ENCODE data around the gene CYFIP2. TPM values are rescaled to one million over a fixed set of nuclear protein-coding genes. Genes with fewer than 3 reads are reported as not detected.

Gene CYFIP2
- total RNA-seq (2022; extraction: Qiagen RNA extraction), result 14.4 to 23.0 TPM (median 20.6 TPM) in 5 replicates

DNA sequence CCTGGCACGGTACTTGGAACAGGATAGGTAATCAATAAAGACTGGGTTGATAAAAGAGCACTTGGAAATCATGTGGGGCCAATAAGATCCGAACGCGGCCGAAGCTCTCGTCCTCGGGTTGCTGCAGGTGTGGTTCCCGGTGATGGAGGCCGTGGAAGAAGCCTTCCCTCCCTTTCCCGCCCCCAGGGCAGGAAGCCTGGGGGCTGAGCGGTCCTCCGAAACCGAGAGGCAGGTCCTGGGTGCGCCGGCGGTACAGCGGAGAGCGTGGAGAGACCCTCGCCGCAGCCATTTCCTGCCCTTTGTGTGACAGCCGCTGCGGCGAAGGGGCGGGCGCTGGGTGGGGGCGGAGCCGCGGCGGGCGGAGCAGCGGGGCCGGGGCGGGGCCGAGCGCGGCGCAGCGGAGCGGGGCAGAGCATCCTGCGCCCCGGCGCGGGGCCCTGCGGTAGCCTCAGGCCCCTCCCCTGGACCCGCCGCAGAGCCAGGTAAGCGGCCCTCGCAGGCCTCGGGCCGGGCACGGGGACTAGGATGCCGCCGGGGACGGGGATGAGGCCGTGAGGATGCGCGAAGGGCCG lies at the start of gene CYFIP2:
CYFIP2 (plus strand) TSS at position 410 of the 572 bp plus-strand sequence. CDS start 19,239 bp downstream, outside the sequence.

Other genes with a start within 250 kb of the CYFIP2 start
- 28.4 to 34.3 TPM (median 32.1 TPM) in 5 replicates for gene HAVCR1, start 207.0 kb upstream of the CYFIP2 start, total RNA-seq (2022; extraction: Qiagen RNA extraction)
- gene HAVCR2, start 157.1 kb upstream of the CYFIP2 start, total RNA-seq (2022; extraction: Qiagen RNA extraction), result 0.28 to 0.34 TPM (median 0.30 TPM) in 5 replicates
- gene MED7, start 123.3 kb upstream of the CYFIP2 start, total RNA-seq (2022; extraction: Qiagen RNA extraction), result 13.5 to 21.0 TPM (median 15.1 TPM) in 5 replicates
- not detected in 5 replicates for gene GARIN3, start 99.9 kb upstream of the CYFIP2 start, total RNA-seq (2022; extraction: Qiagen RNA extraction)
- 0.05 TPM in 3 of 5 replicates, not detected in the others for gene ITK, start 85.3 kb upstream of the CYFIP2 start, total RNA-seq (2022; extraction: Qiagen RNA extraction)
- gene NIPAL4, start 194.1 kb downstream of the CYFIP2 start, total RNA-seq (2022; extraction: Qiagen RNA extraction), result 10.0 to 15.1 TPM (median 11.9 TPM) in 5 replicates

All from A549 treated with Mapracorat at 1 μM for 4 hours (cell line).